ENCODE measurements around the gene C22orf31.

DNA sequence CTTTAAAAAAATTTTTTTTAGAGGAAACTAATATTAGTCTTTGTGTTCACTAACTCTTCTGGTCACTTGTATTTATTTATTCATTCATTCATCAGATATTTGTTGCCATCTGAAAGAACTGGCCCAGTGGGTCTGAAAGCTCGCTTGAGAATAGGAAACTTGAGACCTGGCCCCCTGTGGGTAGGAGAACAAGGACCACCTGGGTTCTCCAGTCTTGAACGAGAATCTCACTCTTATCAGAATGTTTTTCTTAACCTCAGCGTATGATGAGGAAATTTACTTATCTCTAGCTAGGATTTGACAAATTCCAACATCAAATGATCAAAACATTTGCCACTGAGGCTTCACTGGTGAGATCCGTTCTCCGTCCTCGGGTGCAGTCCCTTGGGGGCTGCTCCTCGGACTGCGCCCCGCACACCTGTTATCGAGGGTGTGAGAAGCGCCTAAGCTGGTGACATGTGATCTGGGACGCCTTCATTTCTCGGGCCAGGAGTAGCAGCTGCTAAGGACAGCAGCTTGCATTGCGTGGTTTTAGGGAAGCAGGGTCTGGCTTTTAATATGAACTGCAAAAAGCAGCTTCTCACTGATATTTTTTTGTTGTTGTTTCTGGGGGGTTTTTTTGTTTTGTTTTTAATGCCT is 6.3 kb downstream of the C22orf31 start:
- TF ChIP-seq, protein P1, sequence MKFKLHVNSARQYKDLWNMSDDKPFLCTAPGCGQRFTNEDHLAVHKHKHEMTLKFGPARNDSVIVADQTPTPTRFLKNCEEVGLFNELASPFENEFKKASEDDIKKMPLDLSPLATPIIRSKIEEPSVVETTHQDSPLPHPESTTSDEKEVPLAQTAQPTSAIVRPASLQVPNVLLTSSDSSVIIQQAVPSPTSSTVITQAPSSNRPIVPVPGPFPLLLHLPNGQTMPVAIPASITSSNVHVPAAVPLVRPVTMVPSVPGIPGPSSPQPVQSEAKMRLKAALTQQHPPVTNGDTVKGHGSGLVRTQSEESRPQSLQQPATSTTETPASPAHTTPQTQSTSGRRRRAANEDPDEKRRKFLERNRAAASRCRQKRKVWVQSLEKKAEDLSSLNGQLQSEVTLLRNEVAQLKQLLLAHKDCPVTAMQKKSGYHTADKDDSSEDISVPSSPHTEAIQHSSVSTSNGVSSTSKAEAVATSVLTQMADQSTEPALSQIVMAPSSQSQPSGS (tag by site-specific recombination; IDR thresholded peaks at IDR 0.05; ENCODE audit: low read depth): no peak
- TF ChIP-seq ZNF501 (tag by site-specific recombination; IDR thresholded peaks at IDR 0.05) (no peak), ZNF354C (tag by site-specific recombination; IDR thresholded peaks at IDR 0.05; ENCODE audit: borderline replicate concordance, low read depth) (no peak), ZNF660 (tag by site-specific recombination; IDR thresholded peaks at IDR 0.05) (no peak), ZNF707 (tag by site-specific recombination; IDR thresholded peaks at IDR 0.05) (no peak), YY1 (tag by site-specific recombination; IDR thresholded peaks at IDR 0.05) (no peak)
- TF ChIP-seq, protein P2, sequence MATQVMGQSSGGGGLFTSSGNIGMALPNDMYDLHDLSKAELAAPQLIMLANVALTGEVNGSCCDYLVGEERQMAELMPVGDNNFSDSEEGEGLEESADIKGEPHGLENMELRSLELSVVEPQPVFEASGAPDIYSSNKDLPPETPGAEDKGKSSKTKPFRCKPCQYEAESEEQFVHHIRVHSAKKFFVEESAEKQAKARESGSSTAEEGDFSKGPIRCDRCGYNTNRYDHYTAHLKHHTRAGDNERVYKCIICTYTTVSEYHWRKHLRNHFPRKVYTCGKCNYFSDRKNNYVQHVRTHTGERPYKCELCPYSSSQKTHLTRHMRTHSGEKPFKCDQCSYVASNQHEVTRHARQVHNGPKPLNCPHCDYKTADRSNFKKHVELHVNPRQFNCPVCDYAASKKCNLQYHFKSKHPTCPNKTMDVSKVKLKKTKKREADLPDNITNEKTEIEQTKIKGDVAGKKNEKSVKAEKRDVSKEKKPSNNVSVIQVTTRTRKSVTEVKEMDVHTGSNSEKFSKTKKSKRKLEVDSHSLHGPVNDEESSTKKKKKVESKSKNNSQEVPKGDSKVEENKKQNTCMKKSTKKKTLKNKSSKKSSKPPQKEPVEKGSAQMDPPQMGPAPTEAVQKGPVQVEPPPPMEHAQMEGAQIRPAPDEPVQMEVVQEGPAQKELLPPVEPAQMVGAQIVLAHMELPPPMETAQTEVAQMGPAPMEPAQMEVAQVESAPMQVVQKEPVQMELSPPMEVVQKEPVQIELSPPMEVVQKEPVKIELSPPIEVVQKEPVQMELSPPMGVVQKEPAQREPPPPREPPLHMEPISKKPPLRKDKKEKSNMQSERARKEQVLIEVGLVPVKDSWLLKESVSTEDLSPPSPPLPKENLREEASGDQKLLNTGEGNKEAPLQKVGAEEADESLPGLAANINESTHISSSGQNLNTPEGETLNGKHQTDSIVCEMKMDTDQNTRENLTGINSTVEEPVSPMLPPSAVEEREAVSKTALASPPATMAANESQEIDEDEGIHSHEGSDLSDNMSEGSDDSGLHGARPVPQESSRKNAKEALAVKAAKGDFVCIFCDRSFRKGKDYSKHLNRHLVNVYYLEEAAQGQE (tag by site-specific recombination; IDR thresholded peaks at IDR 0.05): no peak
- TF ChIP-seq, protein P3, sequence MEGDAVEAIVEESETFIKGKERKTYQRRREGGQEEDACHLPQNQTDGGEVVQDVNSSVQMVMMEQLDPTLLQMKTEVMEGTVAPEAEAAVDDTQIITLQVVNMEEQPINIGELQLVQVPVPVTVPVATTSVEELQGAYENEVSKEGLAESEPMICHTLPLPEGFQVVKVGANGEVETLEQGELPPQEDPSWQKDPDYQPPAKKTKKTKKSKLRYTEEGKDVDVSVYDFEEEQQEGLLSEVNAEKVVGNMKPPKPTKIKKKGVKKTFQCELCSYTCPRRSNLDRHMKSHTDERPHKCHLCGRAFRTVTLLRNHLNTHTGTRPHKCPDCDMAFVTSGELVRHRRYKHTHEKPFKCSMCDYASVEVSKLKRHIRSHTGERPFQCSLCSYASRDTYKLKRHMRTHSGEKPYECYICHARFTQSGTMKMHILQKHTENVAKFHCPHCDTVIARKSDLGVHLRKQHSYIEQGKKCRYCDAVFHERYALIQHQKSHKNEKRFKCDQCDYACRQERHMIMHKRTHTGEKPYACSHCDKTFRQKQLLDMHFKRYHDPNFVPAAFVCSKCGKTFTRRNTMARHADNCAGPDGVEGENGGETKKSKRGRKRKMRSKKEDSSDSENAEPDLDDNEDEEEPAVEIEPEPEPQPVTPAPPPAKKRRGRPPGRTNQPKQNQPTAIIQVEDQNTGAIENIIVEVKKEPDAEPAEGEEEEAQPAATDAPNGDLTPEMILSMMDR (tag by site-specific recombination; IDR thresholded peaks at IDR 0.05): no peak
- TF ChIP-seq, protein P4, sequence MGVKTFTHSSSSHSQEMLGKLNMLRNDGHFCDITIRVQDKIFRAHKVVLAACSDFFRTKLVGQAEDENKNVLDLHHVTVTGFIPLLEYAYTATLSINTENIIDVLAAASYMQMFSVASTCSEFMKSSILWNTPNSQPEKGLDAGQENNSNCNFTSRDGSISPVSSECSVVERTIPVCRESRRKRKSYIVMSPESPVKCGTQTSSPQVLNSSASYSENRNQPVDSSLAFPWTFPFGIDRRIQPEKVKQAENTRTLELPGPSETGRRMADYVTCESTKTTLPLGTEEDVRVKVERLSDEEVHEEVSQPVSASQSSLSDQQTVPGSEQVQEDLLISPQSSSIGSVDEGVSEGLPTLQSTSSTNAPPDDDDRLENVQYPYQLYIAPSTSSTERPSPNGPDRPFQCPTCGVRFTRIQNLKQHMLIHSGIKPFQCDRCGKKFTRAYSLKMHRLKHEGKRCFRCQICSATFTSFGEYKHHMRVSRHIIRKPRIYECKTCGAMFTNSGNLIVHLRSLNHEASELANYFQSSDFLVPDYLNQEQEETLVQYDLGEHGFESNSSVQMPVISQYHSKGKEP (tag by site-specific recombination; IDR thresholded peaks at IDR 0.05): no peak
